SU-DHL-6 (cell line): ENCODE results near the gene MTCL1.

ENCODE experiments used
- H2AFZ ChIP-seq: fragments of 200-600 bp; sonication (generic); 2 replicates; pipeline ENCODE4 v1.6.1; 2014; ENCODE audit warnings: low read depth, mild to moderate bottlenecking, moderate library complexity, mixed read lengths, antibody characterized with exemption, low read length; ENCODE audit not compliant: severe bottlenecking
- H3F3A ChIP-seq: fragments of 200-600 bp; shearing (Covaris generic); 2 replicates; pipeline ENCODE4 v1.6.0; 2016; ENCODE audit warnings: antibody characterized with exemption, mild to moderate bottlenecking; ENCODE audit not compliant: insufficient read depth
- H3K27ac ChIP-seq: fragments of 200-600 bp; sonication (generic); 2 replicates; pipeline ENCODE4 v1.5.1; 2016; ENCODE audit warnings: low read depth, mild to moderate bottlenecking, low read length, moderate library complexity, mixed read lengths
- H3K27me3 ChIP-seq: fragments of 200-600 bp; sonication (generic), shearing (Covaris generic); 2 replicates; pipeline ENCODE4 v1.6.0; 2014; ENCODE audit warnings: mild to moderate bottlenecking, low read length
- H3K36me3 ChIP-seq: fragments of 200-600 bp; sonication (generic); 2 replicates; pipeline ENCODE4 v1.6.1; 2014; ENCODE audit warnings: mild to moderate bottlenecking, low read length, mixed read lengths
- H3K4me2 ChIP-seq: fragments of 300-600, 200-600 bp; shearing (Covaris generic), sonication (generic); 2 replicates; pipeline ENCODE4 v1.6.0; 2014; ENCODE audit warnings: low read length, low read depth, mild to moderate bottlenecking; ENCODE audit not compliant: poor library complexity, severe bottlenecking
- H3K4me3 ChIP-seq: fragments of 200-600 bp; sonication (generic); 2 replicates; pipeline ENCODE4 v1.5.1; 2014; ENCODE audit warnings: antibody characterized with exemption, low read length, mild to moderate bottlenecking, mixed read lengths; ENCODE audit not compliant: insufficient read depth, poor library complexity, severe bottlenecking
- H3K79me2 ChIP-seq: fragments of 200-600 bp; sonication (generic); 2 replicates; pipeline ENCODE4 v1.6.1; 2014; ENCODE audit warnings: mild to moderate bottlenecking, low read length, moderate library complexity; ENCODE audit not compliant: insufficient read depth
- H3K9ac ChIP-seq: fragments of 200-600 bp; sonication (generic); 2 replicates; pipeline ENCODE4 v1.7.0; 2014; ENCODE audit warnings: mild to moderate bottlenecking, low read length
- H3K9me2 ChIP-seq: fragments of 200-600 bp; sonication (generic); replicated peaks from 2 replicates; pipeline ENCODE4 v1.6.1; 2014; ENCODE audit warnings: low read length; ENCODE audit not compliant: insufficient read depth
- H3K9me3 ChIP-seq: fragments of 200-600 bp; sonication (generic); 2 replicates; pipeline ENCODE4 v1.6.1; 2014; ENCODE audit warnings: low read length, mixed read lengths; ENCODE audit not compliant: insufficient read depth
- H4K20me1 ChIP-seq: fragments of 200-600 bp; sonication (generic); 2 replicates; pipeline ENCODE4 v1.6.1; 2014; ENCODE audit warnings: low read depth, mild to moderate bottlenecking, antibody characterized with exemption, low read length, moderate library complexity, mixed read lengths
- CTCF ChIP-seq: fragments of 200-600 bp; sonication (generic); IDR thresholded peaks from one replicate; pipeline ENCODE4 v1.5.1; 2017; ENCODE audit warnings: antibody characterized with exemption, mild to moderate bottlenecking, low read length, moderate library complexity; ENCODE audit not compliant: insufficient read depth, poor library complexity, severe bottlenecking
- EZH2phosphoT487 ChIP-seq: fragments of 200-600 bp; sonication (generic), shearing (Covaris generic); conservative IDR thresholded peaks from 2 replicates; pipeline ENCODE4 v1.6.1; 2018; ENCODE audit warnings: mild to moderate bottlenecking, antibody characterized with exemption, low read length, moderate library complexity, mixed read lengths

The MTCL1 gene

GRCh38 chr18:8703781-8704301 is 1.5 kb upstream of the MTCL1 start:
- H3F3A ChIP-seq = no peaks in the 10 kb centered on the region
- no peaks in the 10 kb centered on the region for H4K20me1 ChIP-seq
- H2AFZ ChIP-seq = no peak overlapping the region
- no peaks in the 10 kb centered on the region for H3K9me2 ChIP-seq
- no peak for TF ChIP-seq EZH2phosphoT487
- no peak for TF ChIP-seq CTCF
- H3K27ac ChIP-seq = no peak overlapping the region
- H3K4me2 ChIP-seq = peak overlapping the region; percentile 61
- H3K79me2 ChIP-seq = no peaks in the 10 kb centered on the region
- H3K9me3 ChIP-seq = no peaks in the 10 kb centered on the region
- no peaks in the 10 kb centered on the region for H3K27me3 ChIP-seq
- no peak overlapping the region for H3K4me3 ChIP-seq
- H3K36me3 ChIP-seq = no peaks in the 10 kb centered on the region
- H3K9ac ChIP-seq = no peak overlapping the region

GRCh38 chr18:8704361-8705237 is 757 bp upstream of the MTCL1 start:
- Histone ChIP-seq H3K4me2 (peak overlapping the region; percentile 61), H2AFZ (peak overlapping the region; percentile 33), H4K20me1 (no peaks in the 10 kb centered on the region), H3F3A (no peaks in the 10 kb centered on the region), H3K27me3 (no peaks in the 10 kb centered on the region), H3K9ac (peak overlapping the region; percentile 53), H3K27ac (no peak overlapping the region), H3K9me3 (no peaks in the 10 kb centered on the region), H3K36me3 (no peaks in the 10 kb centered on the region), H3K79me2 (no peaks in the 10 kb centered on the region), H3K4me3 (peak overlapping the region; percentile 50), H3K9me2 (no peaks in the 10 kb centered on the region)
- no peak for TF ChIP-seq CTCF
- no peak for TF ChIP-seq EZH2phosphoT487

DNA sequence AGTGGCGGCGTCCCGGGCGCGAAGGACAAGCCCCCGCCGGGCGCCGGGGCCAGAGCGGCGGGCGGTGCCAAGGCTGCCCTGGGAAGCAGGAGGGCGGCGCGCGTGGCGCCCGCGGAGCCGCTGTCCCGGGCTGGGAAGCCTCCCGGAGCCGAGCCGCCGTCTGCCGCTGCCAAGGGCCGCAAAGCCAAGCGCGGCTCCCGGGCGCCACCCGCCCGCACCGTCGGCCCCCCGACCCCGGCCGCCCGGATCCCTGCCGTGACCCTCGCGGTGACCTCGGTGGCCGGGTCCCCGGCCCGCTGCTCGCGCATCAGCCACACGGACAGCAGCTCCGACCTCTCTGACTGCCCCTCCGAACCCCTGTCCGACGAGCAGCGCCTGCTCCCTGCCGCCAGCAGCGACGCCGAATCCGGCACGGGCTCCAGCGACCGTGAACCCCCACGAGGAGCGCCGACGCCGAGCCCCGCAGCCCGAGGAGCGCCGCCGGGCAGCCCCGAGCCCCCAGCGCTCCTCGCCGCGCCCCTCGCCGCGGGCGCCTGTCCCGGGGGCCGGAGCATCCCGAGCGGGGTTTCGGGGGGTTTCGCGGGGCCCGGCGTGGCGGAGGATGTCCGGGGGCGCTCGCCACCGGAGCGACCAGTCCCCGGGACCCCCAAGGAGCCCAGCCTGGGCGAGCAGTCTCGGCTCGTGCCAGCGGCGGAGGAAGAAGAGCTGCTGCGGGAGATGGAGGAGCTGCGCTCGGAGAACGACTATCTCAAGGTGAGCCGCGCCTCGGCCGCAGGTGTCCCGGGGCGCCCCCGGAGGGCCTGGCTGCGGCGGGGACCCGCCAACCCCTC is 820 bp downstream of the MTCL1 start:
- no peak overlapping the region for H3K4me3 ChIP-seq
- H3K79me2 ChIP-seq = no peaks in the 10 kb centered on the region
- H2AFZ ChIP-seq = no peak overlapping the region
- H3K9me3 ChIP-seq = no peaks in the 10 kb centered on the region
- H3K27ac ChIP-seq = no peak overlapping the region
- no peak overlapping the region for H3K9ac ChIP-seq
- no peaks in the 10 kb centered on the region for H3K27me3 ChIP-seq
- H3K36me3 ChIP-seq = no peaks in the 10 kb centered on the region
- TF ChIP-seq CTCF (no peak), EZH2phosphoT487 (no peak)
- no peaks in the 10 kb centered on the region for H3F3A ChIP-seq
- H4K20me1 ChIP-seq = no peaks in the 10 kb centered on the region
- no peaks in the 10 kb centered on the region for H3K9me2 ChIP-seq
- no peak overlapping the region for H3K4me2 ChIP-seq
